NCI-H2029 (cell line): Measurements from ENCODE around the gene UBQLN4.
A peak's percentile ranks its signal among the peaks of the same experiment; 100 is the strongest.

ENCODE experiments used
- DNase-seq: peaks from one replicate; lab custom pipeline; 2025; lab: John Stamatoyannopoulos, UW

The UBQLN4 gene

GRCh38 chr1:156014829-156015228, 38.8 kb downstream of the UBQLN4 start:
- no peak for DNase-seq

- DNase-seq = no peak
Observed at GRCh38 chr1:156012051-156012817, 41.4 kb downstream of the UBQLN4 start.

DNA sequence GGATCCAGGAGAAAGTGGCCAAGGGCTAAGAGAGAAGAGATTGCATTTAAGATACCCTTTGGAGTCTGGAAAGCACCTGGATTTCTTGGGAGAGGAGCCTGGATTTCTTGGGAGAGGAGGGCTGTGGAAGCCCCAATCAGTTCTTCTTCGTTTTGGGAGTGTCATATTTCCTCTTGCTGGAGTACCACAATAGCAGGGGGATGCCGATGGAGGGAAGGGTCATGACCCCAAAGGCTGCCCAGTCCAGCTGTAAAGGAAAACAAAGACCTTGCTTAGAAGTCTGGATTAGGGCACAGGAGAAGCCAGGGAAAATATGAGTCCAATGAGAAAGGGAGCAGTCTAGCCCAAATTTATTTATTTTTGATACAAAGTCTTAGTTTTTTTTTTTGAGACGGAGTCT, 44.2 kb downstream of the UBQLN4 start:
- no peak for DNase-seq

- no peak for DNase-seq
Observed at GRCh38 chr1:156006666-156007376, 46.8 kb downstream of the UBQLN4 start.

- no peak for DNase-seq
Observed at GRCh38 chr1:156004843-156005584, 48.6 kb downstream of the UBQLN4 start.

DNA sequence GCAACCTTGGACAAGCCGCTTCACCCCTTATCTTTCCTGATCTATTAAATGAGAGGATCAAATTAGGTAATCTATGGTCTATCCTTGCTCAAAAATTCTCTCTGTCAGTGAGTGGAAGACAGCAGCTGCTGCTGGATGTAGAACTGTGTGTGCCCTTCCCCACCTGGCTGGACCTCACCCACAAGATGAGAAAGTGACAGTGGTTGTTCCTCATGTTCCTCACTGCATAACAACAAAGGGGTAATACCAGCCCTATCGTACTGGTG, 49.7 kb downstream of the UBQLN4 start:
- no peak for DNase-seq

GRCh38 chr1:156002188-156002911, 51.2 kb downstream of the UBQLN4 start:
- DNase-seq = no peak

GRCh38 chr1:156001662-156002171, 51.9 kb downstream of the UBQLN4 start:
- no peak for DNase-seq

DNA sequence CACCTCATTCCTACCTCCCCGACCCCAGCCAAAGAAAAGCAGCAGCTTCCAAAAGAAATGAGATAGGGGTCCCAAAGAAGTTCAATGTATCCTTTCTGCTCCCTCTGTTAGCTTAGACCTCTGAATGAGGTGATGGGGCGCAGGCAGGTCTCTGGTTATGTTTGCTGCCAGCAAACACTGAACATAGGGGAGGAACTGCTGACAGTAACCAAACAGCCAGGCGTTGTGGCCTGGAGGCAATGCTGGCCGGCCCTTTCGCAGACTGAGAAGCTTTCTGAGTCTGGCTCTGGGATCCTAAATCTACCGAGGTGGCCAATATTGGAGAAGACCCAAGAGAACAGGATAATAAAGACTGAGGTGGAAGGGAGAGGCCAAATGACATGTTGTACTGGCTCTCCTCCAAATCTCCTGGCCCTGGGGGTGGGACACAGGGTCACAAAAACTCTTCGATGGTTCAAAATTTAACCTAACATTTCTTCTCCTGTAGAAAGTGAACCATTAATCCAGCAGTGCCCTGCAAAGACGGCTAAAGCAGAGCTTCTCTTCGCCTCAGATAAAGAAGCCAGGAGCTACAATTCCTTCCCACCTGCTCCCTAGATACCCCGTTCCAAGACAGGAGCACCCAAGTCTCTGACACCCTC, 52.5 kb downstream of the UBQLN4 start:
- DNase-seq = no peak

- DNase-seq = no peak
Observed at GRCh38 chr1:155999964-156000363, 53.6 kb downstream of the UBQLN4 start.

DNA sequence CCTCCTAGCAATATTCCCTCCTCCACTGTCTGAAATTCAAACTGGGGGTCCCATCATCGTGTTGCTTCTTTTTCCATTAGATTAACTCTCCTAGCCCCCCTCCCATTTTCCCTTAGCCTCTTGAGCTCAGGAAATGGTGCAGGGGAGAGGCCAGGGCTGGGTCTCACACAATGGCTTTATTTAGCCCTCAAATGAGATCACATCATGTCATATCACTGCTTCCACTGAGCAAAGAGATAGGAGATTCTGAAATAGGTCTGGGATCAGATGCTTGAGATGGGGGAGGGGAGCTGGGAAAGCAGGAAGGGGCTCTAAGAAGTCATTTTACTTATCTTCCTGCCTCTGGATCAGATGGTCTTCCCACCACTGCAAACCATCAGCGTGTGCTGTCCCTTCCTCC, 57.4 kb downstream of the UBQLN4 start:
- no peak for DNase-seq

- DNase-seq = no peak
Observed at GRCh38 chr1:155993595-155993994, 60.0 kb downstream of the UBQLN4 start.

DNA sequence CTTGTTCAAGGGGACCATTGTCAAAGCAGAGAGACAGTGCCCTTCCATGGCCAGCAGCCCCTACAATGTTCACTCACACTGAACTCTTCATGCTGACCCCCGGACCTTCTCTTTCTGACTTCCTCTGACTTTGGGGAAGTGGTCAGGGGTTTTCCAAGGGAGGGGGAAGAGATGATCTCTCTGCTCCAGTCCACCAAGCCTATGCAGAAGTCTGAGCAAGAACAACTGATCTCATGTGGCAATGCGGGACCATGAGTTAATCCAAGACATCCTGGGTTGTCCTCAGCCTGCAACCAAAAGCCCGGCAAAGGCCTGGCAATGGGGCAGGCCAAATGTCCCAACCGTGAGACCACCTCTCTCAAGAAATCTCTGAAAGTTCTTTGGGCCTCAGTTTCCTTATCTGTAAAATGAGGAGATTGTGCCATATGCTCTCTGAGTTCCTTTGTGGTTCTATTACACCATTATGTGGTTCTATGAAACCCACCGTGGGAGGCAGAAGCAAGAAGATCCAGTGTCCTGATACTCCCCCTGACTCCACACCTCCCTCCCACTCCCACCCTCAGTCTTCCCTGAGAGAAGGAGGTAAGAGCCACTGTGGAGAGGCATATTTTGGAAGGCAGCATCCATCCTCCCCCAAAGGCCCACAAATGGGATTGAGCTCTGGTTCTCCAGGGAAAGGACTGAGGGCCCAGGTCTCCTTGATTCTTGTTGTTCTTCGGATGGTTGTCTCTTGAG, 63.4 kb downstream of the UBQLN4 start:
- no peak for DNase-seq

DNA sequence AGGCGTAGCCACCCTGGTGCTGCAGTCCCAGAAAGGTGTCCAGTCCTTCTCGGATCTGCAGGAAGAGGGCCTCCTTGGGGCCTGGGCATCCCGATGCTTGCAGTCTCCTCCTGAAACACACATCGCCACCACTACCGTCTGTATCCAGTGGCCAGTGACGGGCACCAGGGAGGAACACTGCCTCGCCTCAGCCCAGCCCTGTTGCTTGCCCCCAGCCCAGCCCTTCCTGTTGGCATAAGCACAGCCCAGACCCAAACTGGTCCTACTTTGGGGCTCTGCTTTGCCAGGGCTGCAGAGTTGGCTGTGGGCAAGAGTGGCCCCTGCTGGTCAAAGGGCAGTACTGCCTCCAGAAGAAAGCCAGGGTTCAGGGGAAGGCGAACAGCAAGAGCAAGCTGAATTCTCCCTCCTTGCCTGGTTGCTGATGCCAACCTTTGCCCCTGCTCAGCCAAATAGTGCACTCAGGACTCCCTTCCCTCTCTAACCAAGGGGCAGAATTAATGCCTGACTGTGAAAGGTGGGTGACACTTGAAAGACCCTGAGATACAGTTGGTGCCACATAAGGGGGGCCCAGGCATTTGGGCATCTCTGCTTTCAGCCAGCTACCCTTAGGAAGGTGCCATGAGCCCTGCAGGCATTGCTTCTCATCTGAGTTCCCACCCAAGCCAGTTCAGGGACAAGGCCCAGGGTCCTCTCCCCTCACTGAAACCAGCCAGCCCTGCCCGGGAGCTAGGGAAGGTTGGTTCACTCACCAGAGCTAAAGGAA, 64.2 kb downstream of the UBQLN4 start:
- peak; percentile 28 for DNase-seq
